GM15510 (cell line): ENCODE measurements around the gene SMIM35.

ENCODE experiments used
- POLR2A ChIP-seq: IDR thresholded peaks from 3 replicates; pipeline ENCODE4 v1.6.1; 2011; ENCODE audit warnings: borderline replicate concordance; ENCODE audit not compliant: insufficient read length; ENCODE audit errors: extremely low read depth

The SMIM35 gene

GRCh38 chr11:118048472-118049370, 38.0 kb downstream of the SMIM35 start:
- TF ChIP-seq POLR2A = no peak

DNA sequence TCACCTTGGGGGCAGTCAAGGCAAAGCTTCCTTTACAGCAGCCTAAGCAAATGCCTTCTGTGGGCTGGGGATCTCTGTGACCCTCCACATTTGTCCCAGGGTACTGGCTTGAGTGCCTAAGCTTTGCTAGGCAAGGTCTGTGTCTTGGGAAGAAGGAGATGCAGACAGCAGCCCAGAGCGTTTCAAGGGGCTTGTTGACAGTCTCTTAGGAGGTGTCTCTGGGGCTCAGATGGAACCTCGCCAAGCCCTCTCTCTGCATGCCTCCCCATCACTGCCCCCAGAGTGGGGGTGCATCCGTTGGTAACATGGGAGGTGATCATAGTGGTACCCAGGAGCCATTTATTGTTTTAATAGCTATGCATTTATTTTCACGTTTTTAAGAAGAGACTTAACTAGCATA, 39.0 kb downstream of the SMIM35 start:
- TF ChIP-seq POLR2A = no peak

GRCh38 chr11:118046964-118047700, 39.6 kb downstream of the SMIM35 start:
- no peak for TF ChIP-seq POLR2A

DNA sequence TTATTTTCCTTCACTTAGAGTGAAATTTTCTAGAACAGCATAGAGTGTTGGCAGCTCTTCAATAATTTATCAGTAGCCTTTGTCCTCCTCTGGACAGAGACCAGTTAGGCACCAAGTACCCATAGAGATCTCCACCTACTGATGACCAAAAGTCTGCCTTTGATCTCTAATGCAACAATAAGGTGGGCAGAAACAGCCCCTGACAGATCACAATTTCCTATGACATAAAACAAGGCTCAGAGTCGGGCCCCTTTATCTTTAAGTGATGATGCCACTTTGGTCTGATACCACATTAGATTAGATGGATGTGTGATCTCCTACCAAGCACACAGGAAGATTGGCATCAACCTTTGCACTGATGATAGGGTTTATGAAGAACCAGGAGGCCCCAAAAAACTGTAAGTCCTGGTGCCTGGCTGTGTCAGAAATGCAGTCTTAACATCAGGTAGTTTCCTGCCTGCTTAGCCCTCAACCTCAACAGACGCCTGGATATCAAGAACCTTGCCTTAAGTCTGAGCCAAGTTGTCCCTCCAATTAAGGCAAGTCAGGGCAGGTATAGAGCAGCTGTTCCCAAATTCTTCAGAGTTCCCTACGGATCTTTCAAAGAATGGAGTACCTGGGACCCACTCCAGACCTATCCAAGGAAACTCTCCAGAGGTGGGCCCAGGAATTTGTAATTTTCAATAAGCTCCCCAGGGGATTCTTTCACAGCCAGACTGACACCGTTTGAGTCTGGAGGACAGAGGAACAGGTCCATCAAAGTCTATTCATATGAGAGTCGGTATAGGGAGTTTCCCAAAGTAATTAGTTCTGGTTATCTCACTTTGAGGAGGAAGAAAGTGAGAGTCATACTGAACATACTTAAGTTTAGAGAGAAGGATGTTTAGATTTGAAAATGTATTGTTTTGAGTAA, 40.5 kb downstream of the SMIM35 start:
- no peak for TF ChIP-seq POLR2A

- no peak for TF ChIP-seq POLR2A
Observed at GRCh38 chr11:118045191-118045590, 41.6 kb downstream of the SMIM35 start.

DNA sequence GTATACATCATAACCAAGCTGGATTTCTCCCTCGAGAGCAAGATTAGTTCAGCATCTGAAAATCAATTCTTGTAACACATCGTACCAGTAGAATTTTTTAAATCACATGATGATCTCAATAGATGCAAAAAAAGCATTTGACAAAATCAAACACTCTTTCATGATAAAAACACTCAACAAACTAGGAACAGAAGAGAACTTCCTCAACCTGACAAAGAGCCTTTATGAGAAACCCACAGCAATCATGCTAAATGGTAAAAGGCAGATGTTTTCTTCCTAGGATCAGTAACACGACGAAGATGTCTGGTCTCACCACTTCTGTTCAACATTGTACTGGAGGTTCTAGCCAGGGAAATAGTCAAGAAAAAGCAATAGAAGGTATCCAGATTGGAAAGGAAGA, 44.0 kb downstream of the SMIM35 start:
- TF ChIP-seq POLR2A = no peak

- no peak for TF ChIP-seq POLR2A
Observed at GRCh38 chr11:118042141-118042540, 44.6 kb downstream of the SMIM35 start.

DNA sequence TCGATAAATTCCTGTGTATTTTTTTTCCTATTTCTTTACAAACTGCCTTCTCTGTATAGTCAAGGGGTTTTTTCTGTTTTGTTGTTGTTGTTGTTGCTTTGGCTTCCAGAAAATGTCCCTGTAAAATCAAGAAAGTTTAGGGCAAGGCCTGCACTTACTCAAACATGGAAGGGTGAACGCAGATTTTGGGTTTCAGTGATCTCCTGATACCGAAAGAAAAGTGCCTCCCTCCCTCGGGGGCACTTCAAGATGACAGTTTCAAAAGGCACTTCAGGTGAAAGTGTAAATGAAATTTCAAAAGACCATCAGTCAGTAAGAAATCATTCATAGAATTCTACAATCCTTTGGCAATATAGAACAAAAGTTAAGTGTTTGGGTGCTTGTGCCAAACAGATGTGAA, 53.3 kb downstream of the SMIM35 start:
- TF ChIP-seq POLR2A = no peak

DNA sequence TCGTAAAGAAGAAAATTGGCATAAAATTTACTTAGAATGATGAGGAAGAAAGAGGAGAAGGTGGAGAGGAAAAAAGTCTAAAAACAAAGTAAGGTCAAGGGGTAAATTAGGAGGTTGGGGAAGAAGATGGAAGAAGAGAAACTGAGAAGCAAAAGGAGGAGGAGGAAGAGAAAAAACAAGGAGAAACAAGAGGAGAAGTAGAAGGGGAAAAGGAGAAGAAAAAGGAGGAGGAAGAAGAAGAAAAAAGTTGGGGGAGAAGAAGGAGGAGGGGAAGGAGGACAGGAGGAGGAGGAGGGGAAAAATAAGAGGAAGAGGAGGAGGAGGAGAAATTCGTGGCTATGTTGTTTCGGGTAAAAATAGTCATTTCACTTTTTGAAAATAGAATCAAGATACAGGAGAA, 58.1 kb downstream of the SMIM35 start:
- no peak for TF ChIP-seq POLR2A

GRCh38 chr11:118027694-118028093, 59.1 kb downstream of the SMIM35 start:
- no peak for TF ChIP-seq POLR2A

DNA sequence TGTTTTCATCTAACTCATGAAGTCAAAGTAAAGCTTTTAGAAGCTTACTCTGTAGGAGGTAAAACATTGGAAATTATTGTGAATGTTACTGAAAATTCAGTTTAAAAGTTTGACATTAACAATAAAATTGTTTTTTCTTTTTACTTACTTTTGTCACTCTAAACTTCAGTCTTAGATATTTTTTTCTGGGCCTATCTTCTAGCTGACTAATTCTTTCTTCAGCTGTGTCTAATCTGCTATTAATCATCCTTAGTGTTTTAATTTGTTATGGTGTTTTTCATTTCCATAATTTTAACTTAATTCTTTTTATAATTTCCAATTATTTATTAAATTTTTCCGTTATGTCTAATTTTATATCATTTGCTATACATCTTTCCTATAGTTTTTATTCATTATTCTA, 65.6 kb downstream of the SMIM35 start:
- no peak for TF ChIP-seq POLR2A

GRCh38 chr11:118018401-118018800, 68.4 kb downstream of the SMIM35 start:
- no peak for TF ChIP-seq POLR2A

DNA sequence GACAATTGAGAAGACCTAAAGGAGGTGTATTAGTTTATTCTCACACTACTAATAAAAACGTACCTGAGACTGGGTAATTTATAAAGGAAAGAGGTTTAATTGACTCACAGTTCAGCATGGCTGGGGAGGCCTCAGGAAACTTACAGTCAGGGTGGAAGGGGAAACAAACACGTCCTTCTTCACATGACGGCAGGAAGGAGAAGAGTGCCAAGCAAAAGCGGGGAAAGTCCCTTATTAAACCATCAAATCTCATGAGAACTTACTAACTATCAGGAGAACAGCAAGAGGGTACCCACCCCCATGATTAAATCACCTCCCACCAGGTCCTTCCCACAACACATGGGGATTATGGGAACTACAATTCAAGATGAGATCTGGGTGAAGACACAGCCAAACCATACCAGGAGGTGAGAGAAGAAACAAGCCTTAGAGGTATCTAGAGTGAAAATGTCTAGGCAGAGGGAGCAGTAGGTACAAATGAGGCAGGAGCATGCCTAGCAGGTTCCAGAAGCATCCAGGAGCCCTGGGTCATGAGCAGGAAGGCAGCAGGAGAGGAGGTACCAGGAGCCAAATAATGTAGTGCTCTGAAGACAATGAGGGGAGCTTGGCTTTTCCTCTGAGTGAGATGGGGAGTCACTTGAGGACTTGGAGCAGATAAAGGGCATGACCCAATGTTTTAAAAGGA, 69.0 kb downstream of the SMIM35 start:
- no peak for TF ChIP-seq POLR2A

GRCh38 chr11:118017111-118017510, 69.7 kb downstream of the SMIM35 start:
- TF ChIP-seq POLR2A = no peak
